AG09319 (cell line): ENCODE results near the gene PSMD11.
A peak's percentile ranks its signal among the peaks of the same experiment; 100 is the strongest.

ENCODE experiments used
- DNase-seq: peaks from one replicate; pipeline ENCODE4 v3.0.0-alpha.2; 2010; ENCODE audit warnings: low read depth; ENCODE audit errors: extremely low read depth
- TF ChIP-seq, protein P1 (sequence below): IDR thresholded peaks from 2 replicates; pipeline ENCODE4 v1.5.1; 2011; ENCODE audit warnings: low read depth, mild to moderate bottlenecking, inconsistent platforms, low read length, moderate library complexity

PSMD11 gene

DNA sequence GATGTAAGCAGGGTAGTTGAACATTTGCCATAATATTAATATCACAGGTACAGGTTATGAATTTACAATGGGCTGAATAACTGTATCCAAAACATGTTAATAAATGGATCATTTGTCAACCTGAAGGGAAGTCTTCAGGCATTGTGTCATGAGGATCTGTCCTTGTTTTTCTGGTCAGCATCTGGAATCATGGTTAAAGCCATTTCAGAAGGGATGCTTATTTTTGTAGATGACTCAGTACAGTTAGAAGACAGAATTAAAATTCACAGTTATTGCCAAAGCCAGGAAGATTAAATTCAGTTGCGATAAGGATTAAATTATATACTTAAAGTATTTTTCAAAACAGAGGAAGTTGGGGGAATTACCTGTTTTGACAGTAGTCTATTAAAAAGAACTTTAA, 8.0 kb downstream of the PSMD11 start:
- TF ChIP-seq, protein P1, sequence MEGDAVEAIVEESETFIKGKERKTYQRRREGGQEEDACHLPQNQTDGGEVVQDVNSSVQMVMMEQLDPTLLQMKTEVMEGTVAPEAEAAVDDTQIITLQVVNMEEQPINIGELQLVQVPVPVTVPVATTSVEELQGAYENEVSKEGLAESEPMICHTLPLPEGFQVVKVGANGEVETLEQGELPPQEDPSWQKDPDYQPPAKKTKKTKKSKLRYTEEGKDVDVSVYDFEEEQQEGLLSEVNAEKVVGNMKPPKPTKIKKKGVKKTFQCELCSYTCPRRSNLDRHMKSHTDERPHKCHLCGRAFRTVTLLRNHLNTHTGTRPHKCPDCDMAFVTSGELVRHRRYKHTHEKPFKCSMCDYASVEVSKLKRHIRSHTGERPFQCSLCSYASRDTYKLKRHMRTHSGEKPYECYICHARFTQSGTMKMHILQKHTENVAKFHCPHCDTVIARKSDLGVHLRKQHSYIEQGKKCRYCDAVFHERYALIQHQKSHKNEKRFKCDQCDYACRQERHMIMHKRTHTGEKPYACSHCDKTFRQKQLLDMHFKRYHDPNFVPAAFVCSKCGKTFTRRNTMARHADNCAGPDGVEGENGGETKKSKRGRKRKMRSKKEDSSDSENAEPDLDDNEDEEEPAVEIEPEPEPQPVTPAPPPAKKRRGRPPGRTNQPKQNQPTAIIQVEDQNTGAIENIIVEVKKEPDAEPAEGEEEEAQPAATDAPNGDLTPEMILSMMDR = no peak
- DNase-seq = no peak

DNA sequence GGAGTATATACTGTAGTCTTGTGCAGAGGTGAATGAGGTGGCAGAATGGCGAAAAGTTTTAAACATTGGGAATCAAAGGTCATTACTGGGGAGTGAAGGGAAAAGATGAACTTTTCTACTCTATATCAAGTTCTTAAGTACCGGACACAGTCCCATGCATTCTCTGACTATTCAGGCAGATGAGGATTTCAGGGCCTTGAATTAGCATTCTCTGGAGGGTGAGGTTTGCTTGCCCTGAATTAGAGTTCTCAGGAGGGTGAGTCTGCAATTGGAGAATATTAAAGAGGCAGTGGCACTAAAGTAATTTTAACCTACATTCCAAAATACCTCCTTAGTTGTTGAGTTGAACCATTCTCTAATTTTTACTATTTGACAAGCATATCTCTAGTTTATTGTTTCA, 9.1 kb downstream of the PSMD11 start:
- TF ChIP-seq, protein P1 = no peak
- no peak for DNase-seq

DNA sequence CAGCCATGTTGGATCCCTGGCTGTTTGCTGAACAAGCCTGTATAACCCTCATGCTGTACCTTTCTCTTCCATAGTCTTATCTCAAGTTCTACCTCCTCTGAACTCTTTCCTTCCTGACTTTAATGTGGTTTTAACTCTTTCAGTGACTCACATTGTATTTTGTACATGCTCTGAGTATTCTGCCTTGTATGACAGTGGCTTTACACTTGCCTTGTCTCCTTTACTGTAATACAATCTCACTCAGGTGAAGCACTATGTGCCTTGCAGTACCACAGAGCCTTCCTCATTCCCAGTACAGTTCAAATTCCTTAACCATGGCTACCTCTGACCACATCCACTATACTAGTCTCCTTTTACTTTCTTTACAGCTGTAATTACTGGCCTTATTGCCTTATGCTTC, 14.1 kb downstream of the PSMD11 start:
- no peak for DNase-seq
- TF ChIP-seq, protein P1 = no peak

DNA sequence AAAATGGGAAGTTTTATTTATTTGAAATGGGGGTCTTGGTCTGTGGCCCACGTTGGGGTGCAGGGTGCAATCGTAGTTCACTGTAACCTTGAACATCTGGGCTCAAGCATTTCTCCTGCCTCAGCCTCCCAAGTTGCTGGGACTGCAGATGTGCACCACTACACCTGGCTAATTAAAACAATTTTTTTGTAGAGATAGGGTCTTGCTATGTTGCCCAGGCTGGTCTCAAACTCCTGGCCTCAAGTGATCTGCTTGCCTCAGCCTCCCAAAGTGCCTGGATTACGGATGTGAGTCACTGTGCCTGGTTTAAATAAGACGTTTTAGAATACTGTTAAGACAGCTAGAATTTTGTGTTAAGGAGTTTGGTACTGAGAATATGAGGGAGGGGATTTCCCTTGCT, 15.7 kb downstream of the PSMD11 start:
- no peak for DNase-seq
- TF ChIP-seq, protein P1 = no peak

DNA sequence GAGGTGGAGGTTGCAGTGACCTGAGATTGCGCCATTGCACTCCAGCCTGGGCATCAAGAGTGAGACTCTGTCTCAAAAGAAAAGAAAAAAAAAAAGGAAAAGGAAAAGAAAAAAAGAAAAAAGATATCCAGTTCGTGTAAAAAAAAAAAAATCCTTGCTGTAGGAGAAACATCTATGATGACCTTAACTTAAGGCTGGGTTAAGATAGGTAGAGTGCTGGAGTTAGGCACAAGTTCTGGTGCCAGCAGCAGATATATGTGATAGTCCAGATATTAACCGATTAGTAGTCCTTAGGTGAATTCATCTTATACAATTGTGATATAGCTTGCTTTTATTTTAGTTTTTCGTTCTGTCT, 17.2 kb downstream of the PSMD11 start:
- TF ChIP-seq, protein P1 = no peak
- DNase-seq = no peak

DNA sequence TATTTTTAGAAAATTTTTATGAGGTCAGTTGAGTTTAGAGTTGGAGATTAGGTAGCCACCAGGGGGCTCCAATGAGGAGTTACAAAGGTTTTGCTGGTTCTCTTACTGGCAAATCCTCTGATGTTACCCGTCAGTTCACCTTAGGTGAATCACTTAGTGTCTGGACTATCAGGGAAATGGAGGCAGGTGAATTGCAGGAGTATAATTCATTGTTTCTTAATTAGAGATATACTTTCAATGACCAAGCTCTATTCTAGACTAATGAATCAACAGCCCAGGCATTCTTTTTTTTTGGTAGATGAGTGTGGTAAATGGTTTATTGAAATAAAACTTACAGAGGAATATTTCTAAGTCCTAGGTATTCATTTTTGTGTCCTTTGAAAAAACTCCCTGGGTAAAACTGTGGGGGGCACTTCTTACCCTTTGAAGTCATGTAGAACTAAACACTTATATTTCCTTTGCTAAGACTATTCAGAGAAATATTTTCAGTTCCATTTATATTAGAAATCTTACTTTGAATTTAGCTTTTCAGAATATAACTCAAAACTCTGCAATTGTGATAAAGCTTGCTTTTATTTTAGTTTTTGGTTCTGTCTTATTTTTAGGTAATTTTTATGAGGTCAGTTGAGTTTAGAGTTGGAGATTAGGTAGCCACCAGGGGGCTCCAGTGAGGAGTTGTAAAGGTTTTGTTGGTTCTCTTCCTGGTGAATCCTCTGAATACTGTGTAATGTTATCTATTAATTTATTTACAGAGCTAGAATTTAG, 17.7 kb downstream of the PSMD11 start:
- TF ChIP-seq, protein P1 = peak; percentile 58

DNA sequence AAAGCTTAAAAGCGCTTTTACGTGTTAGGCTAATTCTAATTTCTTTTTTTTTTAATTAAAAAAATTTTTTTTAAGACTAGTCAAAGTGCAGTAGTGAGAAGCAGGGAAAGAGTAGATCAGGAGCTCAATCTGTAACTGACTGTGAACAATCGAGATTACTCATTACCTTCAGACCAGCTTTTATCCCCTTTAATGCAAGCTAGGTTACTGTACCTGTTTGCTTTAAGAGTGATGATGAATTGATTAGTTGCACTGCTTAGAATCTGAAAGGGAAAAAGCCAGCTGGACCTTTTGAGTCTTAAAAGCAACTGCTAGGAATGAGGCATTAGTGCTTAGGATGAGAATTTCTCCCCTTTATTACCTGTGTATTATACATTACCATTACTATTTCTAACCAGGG, 19.0 kb downstream of the PSMD11 start:
- TF ChIP-seq, protein P1 = no peak
- DNase-seq = no peak

More for the DNA sequence above, 17.7 kb downstream of the PSMD11 start:
- no peak for DNase-seq
